HG03439 (cell line): Measurements from ENCODE around the gene XYLT1.

Experiments used
- ATAC-seq: cut with Tn5 transposase; IDR thresholded peaks from one replicate; pipeline ENCODE4 v1.9.1; 2021; ENCODE audit warnings: mild to moderate bottlenecking, moderate library complexity; ENCODE audit not compliant: unreplicated experiment

XYLT1 gene

DNA sequence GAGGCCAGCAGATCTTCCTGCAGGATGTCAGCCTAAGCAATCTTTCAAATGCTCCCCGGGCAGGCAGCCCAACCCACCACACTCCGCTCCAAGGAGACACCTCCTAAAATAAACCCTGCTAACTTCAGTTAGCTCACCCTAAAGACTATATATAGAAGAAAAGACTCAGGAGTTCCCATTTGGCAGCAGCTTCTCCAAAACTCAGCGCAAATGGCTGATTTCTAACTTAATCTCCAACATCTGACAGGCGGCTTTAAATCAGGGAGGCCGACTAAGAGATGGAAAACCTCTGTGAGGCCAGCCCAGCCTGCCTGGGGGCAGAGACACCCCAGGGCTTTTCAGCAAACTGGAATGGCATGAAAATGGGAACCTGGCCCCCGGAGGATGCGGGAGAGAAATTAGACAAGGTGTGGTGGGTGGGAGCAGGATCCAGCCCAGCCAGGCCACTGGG lies 91.6 kb downstream of the XYLT1 start:
- ATAC-seq = no peak

DNA sequence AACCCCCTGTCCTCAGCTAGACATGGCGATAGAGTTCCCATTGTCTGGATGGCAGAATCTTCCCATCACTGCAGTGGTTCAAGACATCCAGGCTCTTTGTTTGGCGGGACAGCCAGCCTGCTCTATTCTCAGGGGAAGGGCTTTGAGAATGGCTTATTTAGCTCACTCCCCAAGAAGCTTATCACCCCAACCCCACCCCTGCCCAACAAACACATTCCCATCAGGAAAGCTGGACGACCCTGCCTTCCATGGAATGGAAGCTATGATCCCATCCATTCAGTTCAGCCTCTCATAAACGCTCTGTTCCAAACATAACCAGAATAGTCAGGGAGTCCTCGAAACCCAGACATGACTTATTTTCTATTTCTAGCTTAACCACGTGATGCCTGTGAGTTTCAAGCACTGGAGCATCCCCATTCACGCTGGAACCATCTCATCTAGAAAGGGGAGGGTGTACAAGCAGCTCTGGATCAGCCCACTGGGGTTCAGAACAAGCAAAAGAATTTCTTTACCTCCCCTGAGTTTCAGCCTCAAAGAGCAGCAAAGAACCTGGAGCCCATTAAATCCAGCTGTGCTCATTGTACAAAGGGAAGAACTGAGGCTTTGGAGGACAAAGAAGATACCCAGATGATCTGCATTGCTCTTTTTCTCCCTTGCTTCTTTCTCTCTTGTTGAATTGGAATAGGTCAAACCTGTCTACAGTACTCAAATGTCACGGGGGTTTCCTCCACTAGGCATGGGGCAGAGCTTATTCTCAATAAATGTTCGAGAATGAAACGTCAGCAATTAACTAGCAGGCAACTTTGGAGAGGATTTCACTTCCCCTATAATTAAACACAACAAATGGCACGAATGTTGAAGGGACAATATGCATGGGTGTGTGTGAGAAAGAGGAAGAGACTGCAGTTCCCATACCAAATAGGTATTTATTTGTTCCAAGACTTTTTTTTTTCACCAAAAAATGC lies 93.1 kb downstream of the XYLT1 start:
- no peak for ATAC-seq

DNA sequence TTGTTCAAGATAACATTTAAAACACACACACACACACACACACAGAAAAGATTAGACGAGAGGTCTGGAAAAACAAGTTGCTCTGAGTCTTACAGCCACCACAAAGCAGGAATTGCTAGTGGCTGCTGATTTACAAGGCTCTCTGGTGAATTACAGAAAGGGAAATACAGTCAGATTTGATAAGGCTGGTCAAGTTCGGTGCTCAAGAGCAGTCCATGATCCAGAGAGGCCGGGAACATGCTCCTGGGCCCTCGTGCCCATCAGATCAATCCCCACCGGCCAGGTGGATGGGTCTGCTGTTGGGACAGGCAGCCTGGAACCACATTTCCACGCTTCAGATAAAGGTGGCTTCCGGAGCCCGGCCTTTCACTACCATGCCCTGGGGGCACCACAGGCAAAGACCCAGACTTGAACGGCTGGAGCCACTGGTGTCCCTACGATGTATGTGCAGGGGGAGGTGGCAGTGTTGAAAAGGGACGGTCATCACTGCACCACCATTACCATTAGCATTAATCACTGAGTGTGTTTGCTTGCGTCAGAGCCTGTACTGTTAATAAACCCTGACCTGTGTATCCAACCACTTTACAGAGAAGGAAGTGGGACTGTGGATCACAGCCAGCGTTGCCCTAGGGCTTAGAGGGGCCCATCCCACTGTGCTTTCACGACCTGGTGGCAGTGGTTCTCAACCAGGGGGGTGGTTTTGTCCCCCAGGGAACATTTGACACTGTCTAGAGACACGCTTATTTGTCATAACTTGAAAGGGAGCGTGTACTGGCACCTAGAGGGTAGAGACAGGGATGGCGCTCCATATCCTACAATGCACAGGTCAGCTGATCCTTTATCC lies 95.1 kb downstream of the XYLT1 start:
- ATAC-seq = no peak

DNA sequence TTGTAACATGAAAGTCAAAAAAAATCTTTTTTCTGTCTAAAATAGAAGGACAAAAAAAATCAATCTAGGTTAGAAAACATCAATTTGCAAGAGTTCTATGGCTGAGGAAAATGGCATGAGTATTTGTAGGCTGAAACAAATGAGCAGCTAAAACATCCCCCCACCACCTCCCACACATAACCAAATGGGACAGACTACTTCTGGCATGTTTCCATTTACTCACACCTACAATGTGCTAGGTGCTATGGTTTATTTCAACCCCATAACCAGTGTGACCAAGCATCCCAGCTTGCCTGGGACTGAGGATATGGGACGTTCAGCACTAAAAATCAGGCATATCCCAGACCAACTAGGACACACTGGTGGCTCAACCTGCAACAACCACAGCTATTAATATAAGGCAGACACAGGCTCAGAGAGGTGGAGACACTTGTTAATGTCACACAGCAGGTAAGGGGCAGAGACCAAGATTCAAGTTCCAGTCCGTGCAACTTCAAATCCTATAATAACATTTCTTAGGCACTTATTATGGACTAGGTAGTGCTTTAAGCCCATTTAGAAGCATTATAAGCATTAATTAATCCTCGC lies 96.0 kb downstream of the XYLT1 start:
- no peak for ATAC-seq

DNA sequence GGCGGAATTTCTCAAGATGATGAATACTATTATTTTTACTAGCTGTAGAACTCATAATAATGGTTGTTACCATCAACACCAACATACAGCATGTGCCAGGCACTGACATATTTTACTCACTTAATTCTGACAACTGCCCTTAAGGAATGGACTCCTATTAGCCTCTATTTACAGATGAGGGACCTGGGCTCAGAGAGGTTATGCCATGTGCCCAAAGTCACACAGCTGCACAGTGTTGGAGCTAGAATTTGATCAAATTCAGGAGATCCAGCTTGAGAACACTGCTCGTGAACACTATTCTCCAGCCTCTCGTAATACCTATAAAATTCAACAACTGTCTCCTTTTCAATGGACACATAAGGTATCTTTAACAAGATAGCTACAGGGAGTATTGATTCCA lies 97.2 kb downstream of the XYLT1 start:
- ATAC-seq = no peak

DNA sequence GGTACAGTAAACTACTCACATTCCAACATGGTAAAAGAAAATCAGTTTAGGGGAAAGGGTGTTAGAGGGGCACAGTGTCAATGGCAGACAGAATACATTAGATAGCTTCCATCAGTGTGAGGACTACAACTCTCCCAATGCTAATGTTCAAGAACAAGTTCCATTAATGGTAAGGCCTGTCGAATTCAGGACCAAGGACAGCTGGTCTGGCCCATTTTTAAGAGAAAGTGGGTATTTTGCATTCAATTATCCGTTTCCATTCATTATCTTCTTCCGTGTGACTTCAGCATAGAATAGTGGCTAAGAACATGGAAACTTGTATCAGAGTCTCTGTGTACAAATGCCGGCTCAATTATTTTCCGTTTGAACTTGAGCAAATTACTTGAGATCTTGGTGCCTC lies 98.4 kb downstream of the XYLT1 start:
- no peak for ATAC-seq

DNA sequence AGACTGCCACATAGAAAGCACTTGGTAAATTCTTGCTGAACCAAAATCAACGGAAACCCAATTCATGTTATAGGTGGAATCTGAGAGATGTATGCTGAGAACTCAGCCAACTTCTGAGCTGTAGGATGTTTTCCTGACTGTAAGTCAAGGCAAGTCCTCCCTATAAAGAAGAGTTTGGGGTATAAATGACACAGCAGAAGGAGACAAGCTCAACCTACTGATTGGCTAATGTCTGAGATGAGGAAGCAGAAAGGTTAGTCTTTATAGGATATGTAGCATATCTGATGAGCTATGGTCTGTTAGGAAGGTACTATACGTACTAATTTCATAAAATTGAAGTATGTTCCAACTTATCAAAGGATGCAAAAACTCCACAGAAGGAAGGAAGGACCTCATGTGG lies 99.5 kb downstream of the XYLT1 start:
- ATAC-seq = no peak

DNA sequence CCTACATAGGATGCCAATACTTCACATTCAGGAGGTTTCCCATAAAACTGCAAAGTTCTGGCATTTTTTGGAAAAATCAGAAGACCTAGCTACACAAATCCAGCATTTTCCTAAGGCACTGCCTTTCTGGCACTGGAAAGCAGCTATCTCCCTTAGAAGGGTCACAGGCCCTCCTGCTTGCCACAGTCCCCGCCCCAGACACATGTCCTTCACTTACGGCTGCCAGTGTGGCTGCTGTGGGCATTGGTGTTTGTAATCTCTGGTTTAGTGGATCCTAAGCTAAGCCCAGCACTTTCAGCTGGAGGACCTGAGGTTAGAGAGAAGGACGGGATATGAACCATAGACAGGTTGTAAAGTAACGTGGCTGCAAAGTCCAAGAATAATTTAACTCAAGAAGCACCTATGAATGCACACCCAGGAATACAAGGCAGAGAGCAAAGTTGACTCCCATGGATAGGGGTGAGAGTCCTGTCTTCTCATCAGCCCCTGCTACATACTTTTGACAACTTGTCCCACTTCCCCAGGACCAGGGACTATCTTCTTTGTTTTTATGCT lies 100.0 kb downstream of the XYLT1 start:
- no peak for ATAC-seq

DNA sequence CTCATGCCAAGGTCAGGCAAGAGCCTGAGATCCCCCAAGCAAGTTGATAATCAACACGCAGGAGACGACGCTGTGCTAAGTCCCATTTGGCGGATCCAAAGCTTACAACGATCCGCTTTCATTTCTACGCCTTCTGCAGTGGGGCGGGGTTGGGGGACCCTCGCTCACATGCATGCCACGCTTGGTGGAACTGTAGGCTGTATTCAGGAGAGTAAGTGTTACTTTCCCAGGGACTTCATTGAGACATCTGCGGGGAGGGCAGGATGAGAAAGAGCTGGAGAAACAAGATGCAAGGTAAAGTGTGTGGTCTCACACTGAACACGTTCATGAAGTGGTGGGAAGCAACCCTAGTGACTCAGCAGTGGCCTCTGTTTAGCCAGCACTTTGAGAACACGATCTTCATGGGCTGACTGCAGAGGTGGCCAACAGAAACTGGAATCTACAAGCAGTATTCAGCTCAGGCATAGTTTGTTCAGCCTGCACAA lies 100.5 kb downstream of the XYLT1 start:
- no peak for ATAC-seq

DNA sequence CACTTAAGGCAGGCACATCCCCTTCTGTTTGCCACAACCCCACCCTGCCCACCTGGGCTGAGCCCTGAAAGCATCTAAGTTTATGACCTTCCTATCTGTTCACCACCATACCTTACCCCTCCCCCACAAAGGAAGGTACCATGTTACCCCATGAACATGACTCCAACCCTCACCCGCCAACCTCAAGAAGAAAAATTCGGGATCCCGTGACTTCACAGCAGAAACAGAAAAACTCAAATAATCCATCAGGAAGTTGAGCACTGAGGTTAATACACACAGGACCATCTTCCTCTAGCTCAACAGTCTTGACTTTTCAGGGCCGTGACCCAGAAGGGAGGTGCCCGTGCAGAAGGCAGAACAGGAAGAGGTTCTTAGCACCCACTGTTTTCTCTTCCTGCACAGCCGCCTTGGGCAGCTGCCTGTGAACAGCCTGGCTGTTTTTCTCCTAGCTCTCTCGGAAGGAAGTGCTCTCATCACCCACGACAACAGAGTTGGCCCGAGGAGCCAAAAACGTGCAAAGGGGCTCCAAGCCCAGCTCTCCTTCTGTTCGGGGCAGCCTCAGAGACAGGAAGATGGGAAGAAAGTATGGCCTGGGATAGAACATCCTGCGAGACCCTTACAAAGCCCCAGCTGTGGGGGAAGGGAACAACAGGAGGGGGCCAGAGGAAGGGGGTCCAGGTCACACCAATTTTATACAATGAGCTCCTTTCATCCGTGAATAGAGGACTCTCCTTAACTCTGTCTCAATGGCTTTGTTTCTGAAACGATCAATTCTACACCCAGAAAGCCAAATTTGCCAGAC lies 101.1 kb downstream of the XYLT1 start:
- no peak for ATAC-seq

DNA sequence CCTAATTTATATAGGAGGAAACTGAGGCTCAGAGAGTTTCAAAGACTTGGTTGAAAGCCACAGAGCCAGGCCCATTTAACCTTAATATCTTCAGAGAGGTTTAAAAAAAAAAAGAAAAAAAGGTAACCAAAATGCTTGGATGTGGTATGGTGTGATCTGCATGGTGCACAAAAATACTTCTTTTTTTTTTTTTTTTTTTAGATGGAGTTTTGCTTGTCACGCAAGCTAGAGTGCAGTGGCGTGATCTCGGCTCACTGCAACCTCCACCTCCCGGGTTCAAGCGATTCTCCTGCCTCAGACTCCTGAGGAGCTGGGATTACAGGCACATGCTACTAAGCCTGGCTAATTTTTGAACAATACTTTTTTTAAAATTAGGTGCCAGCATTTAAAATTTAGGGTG lies 101.8 kb downstream of the XYLT1 start:
- ATAC-seq = no peak

DNA sequence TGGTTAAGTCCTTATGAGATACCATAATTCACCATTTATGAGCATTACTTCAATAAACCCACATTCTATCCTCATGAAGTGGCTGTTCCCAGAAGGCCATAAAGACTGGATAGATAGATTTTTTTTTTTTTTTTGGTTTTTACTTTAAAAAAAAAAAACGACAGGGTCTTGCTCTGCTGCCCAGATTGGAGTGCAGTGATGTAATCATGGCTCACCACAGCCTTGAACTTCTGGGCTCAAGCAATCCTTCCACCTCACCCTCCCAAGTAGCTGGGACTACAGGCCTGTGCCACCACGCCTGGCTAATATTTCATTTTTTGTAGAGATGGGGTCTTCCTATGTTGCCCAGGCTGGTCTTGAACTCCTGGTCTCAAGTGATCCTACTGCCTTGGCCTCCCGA lies 102.3 kb downstream of the XYLT1 start:
- ATAC-seq = no peak

DNA sequence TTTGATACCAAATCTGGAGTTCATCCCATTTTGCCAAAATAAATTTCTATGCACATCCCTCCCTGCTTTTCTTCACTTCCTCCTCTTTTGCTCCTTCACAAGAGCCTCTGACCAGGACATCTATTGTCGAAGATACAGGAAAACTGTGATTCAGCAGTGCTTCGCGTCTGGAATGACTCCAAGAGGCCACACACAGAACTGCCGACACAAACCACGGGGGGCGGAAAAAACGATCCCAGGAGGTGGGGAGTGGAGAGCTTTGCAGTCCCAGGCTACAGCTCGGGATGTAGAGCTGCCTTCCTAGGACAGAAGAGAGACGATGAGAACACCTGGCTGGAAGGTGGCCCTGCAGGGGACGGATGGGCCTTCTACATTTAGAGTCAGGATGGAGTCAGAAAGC lies 102.8 kb downstream of the XYLT1 start:
- no peak for ATAC-seq

DNA sequence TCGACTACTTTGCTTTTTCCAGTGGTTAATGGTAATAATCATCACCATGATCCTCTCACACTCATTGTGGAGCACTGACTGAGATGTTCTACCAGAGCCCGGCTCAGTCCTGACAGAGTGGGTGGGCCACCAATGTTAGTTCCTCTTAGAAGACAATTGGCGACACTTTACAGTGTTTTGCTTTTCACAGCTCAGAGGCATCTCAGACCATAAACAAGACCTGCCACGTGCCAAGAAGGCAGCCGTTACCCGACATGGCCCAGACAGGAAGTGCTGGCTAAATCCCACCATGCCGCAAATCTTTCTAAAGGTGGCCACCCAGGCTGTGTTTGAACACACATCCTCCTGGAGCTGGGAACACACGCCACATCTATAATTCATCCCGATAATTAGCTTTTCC lies 103.7 kb downstream of the XYLT1 start:
- no peak for ATAC-seq

DNA sequence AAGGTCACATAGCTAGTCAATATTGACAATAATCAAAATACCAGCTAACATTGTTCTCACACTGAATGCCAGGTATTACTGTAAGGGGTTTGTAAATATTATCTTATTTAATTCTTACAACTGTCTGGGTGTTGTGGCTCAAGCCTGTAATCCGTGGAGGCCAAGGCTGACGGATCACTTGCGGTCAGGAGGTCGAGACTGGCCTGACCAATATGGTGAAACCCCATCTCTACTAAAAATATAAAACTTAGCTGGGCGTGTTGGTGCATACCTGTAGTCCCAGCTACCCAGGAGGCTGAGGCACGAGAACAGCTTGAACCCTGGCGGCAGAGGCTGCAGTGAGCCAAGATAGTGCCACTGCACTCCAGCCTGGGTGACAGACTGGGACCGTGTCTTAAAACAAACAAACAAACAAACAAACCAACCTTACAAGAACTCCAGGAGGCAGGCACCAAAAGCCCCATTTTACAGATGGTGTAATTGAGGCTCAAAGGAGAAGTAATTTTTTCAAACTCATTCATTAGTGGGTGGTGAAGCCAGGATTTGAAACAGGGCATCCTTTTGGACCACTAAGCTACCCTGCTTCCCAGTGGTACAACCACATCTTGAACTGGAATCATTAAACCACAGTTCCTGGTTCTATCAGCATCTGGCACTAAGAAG lies 104.3 kb downstream of the XYLT1 start:
- ATAC-seq = no peak

DNA sequence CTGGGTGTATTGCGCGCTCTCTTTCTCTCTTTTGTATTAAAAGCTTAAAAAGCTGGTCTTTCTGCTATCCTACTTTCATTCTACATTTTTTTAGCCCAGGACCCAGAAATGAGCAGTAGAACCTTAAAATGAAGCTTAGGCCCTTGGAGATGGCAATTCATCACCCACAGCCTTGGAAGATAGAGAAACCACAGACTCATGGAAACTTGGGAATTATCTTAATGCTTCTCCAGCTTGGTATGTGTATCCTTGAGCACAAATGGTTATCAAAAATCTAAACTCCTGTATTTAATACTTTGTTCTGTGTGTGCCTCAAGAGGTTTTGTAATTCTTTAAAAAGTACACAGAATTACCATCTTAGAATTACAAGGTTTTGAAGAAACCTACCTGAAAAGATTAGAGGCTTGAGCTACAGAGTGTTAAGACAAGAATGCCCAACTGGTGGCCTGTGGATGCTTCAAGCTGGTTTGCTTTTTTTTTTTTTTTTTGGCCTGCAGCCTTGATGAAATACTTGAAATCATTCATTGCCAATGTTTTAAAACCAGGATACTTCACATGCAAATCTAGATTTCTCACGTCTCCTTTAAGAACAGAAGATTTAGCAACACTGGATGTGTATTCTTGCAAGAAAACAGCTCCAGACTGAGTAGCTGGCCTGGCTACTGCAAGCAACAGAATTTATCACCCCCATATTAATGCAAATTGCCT lies 105.0 kb downstream of the XYLT1 start:
- no peak for ATAC-seq

DNA sequence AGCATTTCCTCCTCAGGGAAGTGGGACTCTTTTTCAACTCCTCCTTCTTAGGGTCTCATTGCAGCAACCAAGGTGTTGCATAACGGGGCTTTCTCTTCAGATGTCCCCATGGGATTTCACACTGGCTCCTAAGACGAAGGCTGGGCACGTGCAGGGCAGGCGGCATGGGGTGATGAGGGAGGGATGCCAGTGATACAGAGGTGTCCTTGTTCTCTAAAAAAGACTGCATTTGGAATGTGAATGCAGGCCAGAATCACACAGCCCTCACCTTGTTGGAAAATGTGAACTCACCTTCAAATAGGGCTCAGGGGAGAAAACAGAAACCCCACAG lies 105.6 kb downstream of the XYLT1 start:
- no peak for ATAC-seq

DNA sequence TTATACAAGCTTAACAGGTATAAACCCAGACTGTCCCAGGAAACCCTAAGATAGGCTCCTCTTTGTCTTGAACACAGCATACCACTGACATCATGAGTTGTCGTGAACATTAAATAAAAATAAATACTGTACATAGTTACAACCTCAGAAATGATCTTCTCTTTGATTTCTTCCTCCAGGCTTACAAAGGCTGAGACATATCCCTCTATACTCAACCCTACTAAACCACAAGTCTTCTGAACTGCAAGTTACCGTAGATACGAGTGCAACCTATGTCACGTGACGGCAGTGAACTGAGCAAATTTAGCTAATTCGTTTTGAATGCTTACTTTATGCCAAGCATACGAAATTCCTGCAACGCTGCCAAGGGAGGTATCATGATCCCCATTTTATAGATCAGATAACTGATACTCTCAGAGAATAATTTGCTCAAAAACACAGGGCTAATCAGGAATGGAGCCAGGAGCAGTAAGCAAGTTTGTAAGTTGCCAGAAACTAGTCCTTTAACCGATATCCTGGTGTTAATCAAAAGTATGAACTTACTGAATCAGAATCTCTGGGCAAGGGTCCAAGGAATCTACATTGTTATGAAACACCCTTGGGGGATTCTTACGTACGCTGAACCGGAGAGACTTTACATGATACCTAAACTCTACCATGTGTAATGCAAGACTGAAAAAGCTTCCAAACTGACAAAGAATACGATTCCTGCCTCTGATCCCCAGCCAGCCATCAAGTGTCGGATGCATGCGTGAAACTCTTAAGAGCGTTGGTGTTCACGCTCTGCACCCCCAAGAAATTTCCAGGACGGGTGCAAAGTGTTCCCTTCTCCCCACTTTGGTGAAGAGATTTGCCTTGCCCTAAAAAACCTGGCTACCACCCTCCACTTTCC lies 106.2 kb downstream of the XYLT1 start:
- no peak for ATAC-seq
